K562 (cell line): Measurements from ENCODE around the gene ZNF821. TPM values are rescaled to one million over a fixed set of nuclear protein-coding genes. Genes with fewer than 3 reads are reported as not detected.

Experiments used
- CBFA2T2 ChIP-seq: fragments of 450-650 bp; conservative IDR thresholded peaks from 2 replicates; pipeline ENCODE4 v1.6.1; 2017; ENCODE audit warnings: mild to moderate bottlenecking
- CC2D1A ChIP-seq: fragments of 450-650 bp; IDR thresholded peaks from 2 replicates; pipeline ENCODE4 v1.6.1; 2017; ENCODE audit warnings: mild to moderate bottlenecking
- EHMT2 ChIP-seq: fragments of 450-650 bp; IDR thresholded peaks from 2 replicates; pipeline ENCODE4 v1.6.1; 2018; ENCODE audit warnings: antibody characterized with exemption
- FOXM1 ChIP-seq, 2 experiments: fragments of 450-650 bp in 1 of 2; sonication (generic) in 1 of 2; formaldehyde crosslinking in 1 of 2; IDR thresholded peaks; 2 replicates each; pipeline versions ENCODE4 v1.6.1 to v1.9.0; 2017 to 2022; ENCODE audit warnings: low read depth in 2 of 2, mild to moderate bottlenecking in 2 of 2, missing genetic modification reagents in 1 of 2, moderate library complexity in 1 of 2
- NBN ChIP-seq: fragments of 450-650 bp; IDR thresholded peaks from 2 replicates; pipeline ENCODE4 v1.6.1; 2016; ENCODE audit warnings: low read depth, mild to moderate bottlenecking
- TCF7L2 ChIP-seq: fragments of 150-350 bp; IDR thresholded peaks from 2 replicates; pipeline ENCODE4 v1.6.1; 2016; ENCODE audit warnings: low read depth, mild to moderate bottlenecking, low read length, moderate library complexity
- TEAD4 ChIP-seq, 2 experiments: sonication (generic) in 1 of 2; formaldehyde crosslinking in 1 of 2; IDR thresholded peaks; 2 replicates each; pipeline versions ENCODE4 v1.6.1 to v1.8.0; 2012 to 2022; ENCODE audit warnings: borderline replicate concordance in 1 of 2, inconsistent platforms in 1 of 2, low read length in 1 of 2, mild to moderate bottlenecking in 1 of 2, missing genetic modification reagents in 1 of 2
- ZNF347 ChIP-seq: fragments of 450-650 bp; formaldehyde crosslinking; IDR thresholded peaks from 2 replicates; pipeline ENCODE4 v1.4.0; 2020; ENCODE audit warnings: low read depth, mild to moderate bottlenecking, moderate library complexity
- polyA plus RNA-seq, 8 experiments: library from polyadenylated mRNA; depleted of rRNA in 4 of 8; stranded (reverse) in 5 of 8; unstranded in 3 of 8; fragments of >200 nt; fragmentation: Nextera tagmentation in 2 of 8; fragmentation: Illumina TruSeq in 1 of 8; extraction: Ambion mirVana in 2 of 8; extraction: Trizol in 1 of 8; gene quantifications; 2 replicates each; pipeline versions ENCODE4 v1.2.1 to v1.2.3, GENCODE V29; 2011 to 2014; ENCODE audit warnings: inconsistent platforms in 1 of 8, missing spikeins in 1 of 8
- total RNA-seq, 7 experiments: library from RNA; depleted of rRNA in 6 of 7; stranded (reverse); fragments of >200 nt in 6 of 7; fragmentation: Illumina TruSeq in 2 of 7; extraction: Trizol in 2 of 7; gene quantifications; 2 replicates each; pipeline versions ENCODE4 v1.2.1 to v1.2.3, GENCODE V29; 2011 to 2021; ENCODE audit warnings: low replicate concordance in 1 of 7
- TF ChIP-seq, protein P1 (sequence below), 2 experiments: fragments of 250-450 bp in 1 of 2; fragments of 450-650 bp in 1 of 2; sonication (Bioruptor Pico) in 1 of 2; IDR thresholded peaks; 2 replicates each; pipeline versions ENCODE4 v1.6.1 to v1.8.0; 2016 to 2021; ENCODE audit warnings: mild to moderate bottlenecking in 2 of 2, moderate library complexity in 2 of 2, missing compliant biosample characterization in 1 of 2, missing genetic modification characterization in 1 of 2
- TF ChIP-seq, protein P2 (sequence below): fragments of 450-650 bp; IDR thresholded peaks from 2 replicates; pipeline ENCODE4 v1.6.1; 2016; ENCODE audit warnings: antibody characterized with exemption
- TF ChIP-seq, protein P3 (sequence below), 3 experiments: fragments of 200-800 bp in 1 of 3; fragments of 250-450 bp in 1 of 3; fragments of 450-650 bp in 1 of 3; sonication (Bioruptor Pico) in 1 of 3; sonication (Bioruptor generic) in 1 of 3; formaldehyde crosslinking in 1 of 3; IDR thresholded peaks; 2 replicates each; pipeline versions ENCODE4 v1.6.1 to v1.8.0; 2016 to 2022; ENCODE audit warnings: mild to moderate bottlenecking in 2 of 3, missing genetic modification characterization in 2 of 3, missing compliant biosample characterization in 1 of 3, moderate library complexity in 1 of 3
- TF ChIP-seq, protein P4 (sequence below), 2 experiments: fragments of 450-650 bp; IDR thresholded peaks; 2 replicates each; pipeline ENCODE4 v1.6.1; 2018; ENCODE audit warnings: mild to moderate bottlenecking in 2 of 2, low read depth in 1 of 2; ENCODE audit not compliant: partially characterized antibody in 2 of 2

Gene ZNF821
- total and polyA plus RNA-seq, 9 of the 15 experiments (the other 6 are each of a cell fraction or from before 2014, with no cell fraction given), result 0.38 to 5.6 (median 3.6) TPM

DNA sequence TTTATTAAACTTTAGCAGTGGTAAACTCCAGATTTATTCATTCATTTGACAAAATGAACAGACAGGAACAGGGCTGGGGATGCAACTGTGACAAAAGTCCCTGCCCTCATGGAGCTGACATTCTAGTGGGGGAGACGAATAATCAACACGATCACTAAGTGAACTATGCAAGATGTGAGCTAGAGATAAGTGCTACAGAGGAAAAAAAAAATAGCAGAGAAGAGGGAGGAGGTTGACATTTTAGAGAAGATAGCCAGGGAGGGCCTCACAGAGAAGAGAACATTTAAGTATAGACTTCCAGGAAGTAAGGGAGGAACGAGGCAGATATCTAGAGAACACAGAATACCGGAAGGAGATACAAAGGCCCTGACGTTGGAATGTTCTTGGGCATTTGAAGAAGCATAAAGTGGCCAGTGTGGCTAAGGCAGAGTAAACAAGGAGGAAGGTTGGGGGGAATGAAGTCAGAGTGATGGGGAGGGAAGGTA, 57.4 kb downstream of the ZNF821 start (continued):
- TF ChIP-seq TEAD4 (IDR thresholded peaks at IDR 0.05; ENCODE audit: low read length) (peak; percentile 20; the same call in 1 of the 2 replicates), TEAD4 (CRISPR knock-in tag; IDR thresholded peaks at IDR 0.05; ENCODE audit: borderline replicate concordance) (no peak), FOXM1 (IDR thresholded peaks at IDR 0.05; ENCODE audit: low read depth) (0 out of 2 replicates have a peak, but pooled peaks have one; percentile 20), FOXM1 (CRISPR knock-in tag; IDR thresholded peaks at IDR 0.05; ENCODE audit: low read depth) (no peak), EHMT2 (peak; percentile 74), NBN (peak; percentile 55; the same call in 1 of the 2 replicates), CBFA2T2 (peak; percentile 55), ZNF347 (CRISPR knock-in tag) (no peak), CC2D1A (peak; percentile 43; the same call in 1 of the 2 replicates), TCF7L2 (no peak)
- TF ChIP-seq, protein P1, sequence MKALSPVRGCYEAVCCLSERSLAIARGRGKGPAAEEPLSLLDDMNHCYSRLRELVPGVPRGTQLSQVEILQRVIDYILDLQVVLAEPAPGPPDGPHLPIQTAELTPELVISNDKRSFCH (CRISPR knock-in tag; IDR thresholded peaks at IDR 0.05), result no peak
- TF ChIP-seq, protein P1 (tag; IDR thresholded peaks at IDR 0.05), result 0 out of 2 replicates have a peak, but pooled peaks have one; percentile 13
- TF ChIP-seq, protein P2, sequence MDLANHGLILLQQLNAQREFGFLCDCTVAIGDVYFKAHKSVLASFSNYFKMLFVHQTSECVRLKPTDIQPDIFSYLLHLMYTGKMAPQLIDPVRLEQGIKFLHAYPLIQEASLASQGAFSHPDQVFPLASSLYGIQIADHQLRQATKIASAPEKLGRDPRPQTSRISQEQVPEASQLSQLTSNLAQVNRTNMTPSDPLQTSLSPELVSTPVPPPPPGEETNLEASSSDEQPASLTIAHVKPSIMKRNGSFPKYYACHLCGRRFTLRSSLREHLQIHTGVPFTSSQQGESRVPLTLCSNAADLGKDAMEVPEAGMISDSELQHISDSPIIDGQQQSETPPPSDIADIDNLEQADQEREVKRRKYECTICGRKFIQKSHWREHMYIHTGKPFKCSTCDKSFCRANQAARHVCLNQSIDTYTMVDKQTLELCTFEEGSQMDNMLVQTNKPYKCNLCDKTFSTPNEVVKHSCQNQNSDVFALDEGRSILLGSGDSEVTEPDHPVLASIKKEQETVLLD, result peak; percentile 26; the same call in 1 of the 2 replicates
- TF ChIP-seq, protein P3, sequence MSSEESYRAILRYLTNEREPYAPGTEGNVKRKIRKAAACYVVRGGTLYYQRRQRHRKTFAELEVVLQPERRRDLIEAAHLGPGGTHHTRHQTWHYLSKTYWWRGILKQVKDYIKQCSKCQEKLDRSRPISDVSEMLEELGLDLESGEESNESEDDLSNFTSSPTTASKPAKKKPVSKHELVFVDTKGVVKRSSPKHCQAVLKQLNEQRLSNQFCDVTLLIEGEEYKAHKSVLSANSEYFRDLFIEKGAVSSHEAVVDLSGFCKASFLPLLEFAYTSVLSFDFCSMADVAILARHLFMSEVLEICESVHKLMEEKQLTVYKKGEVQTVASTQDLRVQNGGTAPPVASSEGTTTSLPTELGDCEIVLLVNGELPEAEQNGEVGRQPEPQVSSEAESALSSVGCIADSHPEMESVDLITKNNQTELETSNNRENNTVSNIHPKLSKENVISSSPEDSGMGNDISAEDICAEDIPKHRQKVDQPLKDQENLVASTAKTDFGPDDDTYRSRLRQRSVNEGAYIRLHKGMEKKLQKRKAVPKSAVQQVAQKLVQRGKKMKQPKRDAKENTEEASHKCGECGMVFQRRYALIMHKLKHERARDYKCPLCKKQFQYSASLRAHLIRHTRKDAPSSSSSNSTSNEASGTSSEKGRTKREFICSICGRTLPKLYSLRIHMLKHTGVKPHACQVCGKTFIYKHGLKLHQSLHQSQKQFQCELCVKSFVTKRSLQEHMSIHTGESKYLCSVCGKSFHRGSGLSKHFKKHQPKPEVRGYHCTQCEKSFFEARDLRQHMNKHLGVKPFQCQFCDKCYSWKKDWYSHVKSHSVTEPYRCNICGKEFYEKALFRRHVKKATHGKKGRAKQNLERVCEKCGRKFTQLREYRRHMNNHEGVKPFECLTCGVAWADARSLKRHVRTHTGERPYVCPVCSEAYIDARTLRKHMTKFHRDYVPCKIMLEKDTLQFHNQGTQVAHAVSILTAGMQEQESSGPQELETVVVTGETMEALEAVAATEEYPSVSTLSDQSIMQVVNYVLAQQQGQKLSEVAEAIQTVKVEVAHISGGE (CRISPR knock-in tag; IDR thresholded peaks at IDR 0.05), result peak in 1 of 3 experiments; percentile 80; a peak in 2 of 6 replicates
- TF ChIP-seq, protein P4, sequence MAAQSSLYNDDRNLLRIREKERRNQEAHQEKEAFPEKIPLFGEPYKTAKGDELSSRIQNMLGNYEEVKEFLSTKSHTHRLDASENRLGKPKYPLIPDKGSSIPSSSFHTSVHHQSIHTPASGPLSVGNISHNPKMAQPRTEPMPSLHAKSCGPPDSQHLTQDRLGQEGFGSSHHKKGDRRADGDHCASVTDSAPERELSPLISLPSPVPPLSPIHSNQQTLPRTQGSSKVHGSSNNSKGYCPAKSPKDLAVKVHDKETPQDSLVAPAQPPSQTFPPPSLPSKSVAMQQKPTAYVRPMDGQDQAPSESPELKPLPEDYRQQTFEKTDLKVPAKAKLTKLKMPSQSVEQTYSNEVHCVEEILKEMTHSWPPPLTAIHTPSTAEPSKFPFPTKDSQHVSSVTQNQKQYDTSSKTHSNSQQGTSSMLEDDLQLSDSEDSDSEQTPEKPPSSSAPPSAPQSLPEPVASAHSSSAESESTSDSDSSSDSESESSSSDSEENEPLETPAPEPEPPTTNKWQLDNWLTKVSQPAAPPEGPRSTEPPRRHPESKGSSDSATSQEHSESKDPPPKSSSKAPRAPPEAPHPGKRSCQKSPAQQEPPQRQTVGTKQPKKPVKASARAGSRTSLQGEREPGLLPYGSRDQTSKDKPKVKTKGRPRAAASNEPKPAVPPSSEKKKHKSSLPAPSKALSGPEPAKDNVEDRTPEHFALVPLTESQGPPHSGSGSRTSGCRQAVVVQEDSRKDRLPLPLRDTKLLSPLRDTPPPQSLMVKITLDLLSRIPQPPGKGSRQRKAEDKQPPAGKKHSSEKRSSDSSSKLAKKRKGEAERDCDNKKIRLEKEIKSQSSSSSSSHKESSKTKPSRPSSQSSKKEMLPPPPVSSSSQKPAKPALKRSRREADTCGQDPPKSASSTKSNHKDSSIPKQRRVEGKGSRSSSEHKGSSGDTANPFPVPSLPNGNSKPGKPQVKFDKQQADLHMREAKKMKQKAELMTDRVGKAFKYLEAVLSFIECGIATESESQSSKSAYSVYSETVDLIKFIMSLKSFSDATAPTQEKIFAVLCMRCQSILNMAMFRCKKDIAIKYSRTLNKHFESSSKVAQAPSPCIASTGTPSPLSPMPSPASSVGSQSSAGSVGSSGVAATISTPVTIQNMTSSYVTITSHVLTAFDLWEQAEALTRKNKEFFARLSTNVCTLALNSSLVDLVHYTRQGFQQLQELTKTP (IDR thresholded peaks at IDR 0.05; ENCODE audit: low read depth in 1 of 2, partially characterized antibody in 2 of 2), result peak in 1 of 2 experiments; percentile 33
